Tibial nerve (tissue), 4 donors: ENCODE data around the gene PAX3.

ENCODE experiments used
- EP300 ChIP-seq, 2 donors: sonication (generic); formaldehyde crosslinking; IDR thresholded peaks; one replicate each; pipeline ENCODE4 v1.6.1; 2017; ENCODE audit warnings: antibody characterized with exemption in 2 of 2, mild to moderate bottlenecking in 1 of 2
- POLR2A ChIP-seq, 2 donors: fragments of 450-650 bp; IDR thresholded peaks; one replicate each; pipeline ENCODE4 v1.6.1; 2017; ENCODE audit warnings: antibody characterized with exemption in 2 of 2, mild to moderate bottlenecking in 2 of 2, moderate library complexity in 2 of 2
- TF ChIP-seq, protein P1 (sequence below), 5 experiments: fragments of 200-600 bp in 3 of 5; fragments of 450-650 bp in 2 of 5; sonication (generic) in 3 of 5; IDR thresholded peaks; one replicate each; pipeline ENCODE4 v1.5.1; 2016 to 2019; ENCODE audit warnings: antibody characterized with exemption in 5 of 5, mild to moderate bottlenecking in 3 of 5, moderate library complexity in 2 of 5

DNA sequence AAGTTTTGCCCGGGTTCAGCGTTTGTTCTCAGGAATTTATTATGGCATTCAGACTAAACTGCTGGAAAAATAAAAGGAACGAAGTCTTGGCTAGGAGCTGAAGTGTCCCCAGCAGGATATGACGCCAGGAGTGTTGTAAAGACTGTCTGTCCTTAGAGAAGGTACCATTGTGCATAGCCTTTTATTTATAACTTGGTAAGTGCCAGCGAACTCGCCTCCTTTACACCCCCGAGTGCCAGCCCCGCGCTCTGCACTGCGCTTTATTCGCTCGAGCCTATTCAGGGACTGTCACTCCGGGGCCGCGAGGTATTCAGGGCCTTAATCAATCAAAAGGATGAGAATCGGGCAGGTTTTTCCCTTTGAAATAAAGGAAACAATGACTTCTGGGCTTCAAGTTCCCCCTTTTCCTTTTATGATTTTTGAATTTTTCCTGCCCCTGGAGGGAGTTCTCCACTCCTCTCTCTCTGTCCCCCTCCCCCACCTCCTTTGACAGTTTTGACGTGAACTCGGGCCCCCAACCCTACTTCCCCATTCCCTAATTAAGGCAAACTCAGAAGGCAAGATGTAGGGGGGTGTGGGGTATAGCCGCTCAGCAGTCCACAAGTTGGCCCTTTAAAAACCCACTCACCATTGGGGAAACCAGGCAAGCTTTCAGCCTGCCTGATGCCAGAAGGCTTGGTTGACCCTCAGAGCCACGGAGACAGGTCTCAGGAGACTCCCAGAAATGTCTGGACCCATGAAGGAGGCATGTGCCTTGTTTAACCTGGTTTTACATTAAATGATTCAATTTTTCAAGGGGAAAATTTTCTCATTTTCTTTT lies 1.3 kb upstream of the PAX3 start:
- TF ChIP-seq POLR2A (IDR thresholded peaks at IDR 0.05), result no peak
- TF ChIP-seq, protein P1, sequence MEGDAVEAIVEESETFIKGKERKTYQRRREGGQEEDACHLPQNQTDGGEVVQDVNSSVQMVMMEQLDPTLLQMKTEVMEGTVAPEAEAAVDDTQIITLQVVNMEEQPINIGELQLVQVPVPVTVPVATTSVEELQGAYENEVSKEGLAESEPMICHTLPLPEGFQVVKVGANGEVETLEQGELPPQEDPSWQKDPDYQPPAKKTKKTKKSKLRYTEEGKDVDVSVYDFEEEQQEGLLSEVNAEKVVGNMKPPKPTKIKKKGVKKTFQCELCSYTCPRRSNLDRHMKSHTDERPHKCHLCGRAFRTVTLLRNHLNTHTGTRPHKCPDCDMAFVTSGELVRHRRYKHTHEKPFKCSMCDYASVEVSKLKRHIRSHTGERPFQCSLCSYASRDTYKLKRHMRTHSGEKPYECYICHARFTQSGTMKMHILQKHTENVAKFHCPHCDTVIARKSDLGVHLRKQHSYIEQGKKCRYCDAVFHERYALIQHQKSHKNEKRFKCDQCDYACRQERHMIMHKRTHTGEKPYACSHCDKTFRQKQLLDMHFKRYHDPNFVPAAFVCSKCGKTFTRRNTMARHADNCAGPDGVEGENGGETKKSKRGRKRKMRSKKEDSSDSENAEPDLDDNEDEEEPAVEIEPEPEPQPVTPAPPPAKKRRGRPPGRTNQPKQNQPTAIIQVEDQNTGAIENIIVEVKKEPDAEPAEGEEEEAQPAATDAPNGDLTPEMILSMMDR (IDR thresholded peaks at IDR 0.05), result no peak
- TF ChIP-seq EP300 (IDR thresholded peaks at IDR 0.05), result no peak
